GM21737 (cell line): ENCODE data around the gene TUBA8.
"Not testable (repeated sequence)": the region's sequence is repeated elsewhere in the genome, so short reads cannot be mapped to it uniquely, and the experiment has no call there.

ENCODE experiments used
- ATAC-seq: cut with Tn5 transposase; IDR thresholded peaks from one replicate; pipeline ENCODE4 v1.9.1; 2021; ENCODE audit warnings: mild to moderate bottlenecking, moderate library complexity; ENCODE audit not compliant: unreplicated experiment

Gene TUBA8

GRCh38 chr22:18110194-18110953 lies at the start of gene TUBA8:
TSS of gene TUBA8 (plus strand) at chr22:18110809. CDS start at chr22:18110866, 57 bp downstream.
- ATAC-seq, result peak; percentile 56

GRCh38 chr22:18062421-18062820 lies 48.2 kb upstream of the TUBA8 start:
- ATAC-seq, result no peak

GRCh38 chr22:18063306-18063705 lies 47.3 kb upstream of the TUBA8 start:
- ATAC-seq, result no peak

- ATAC-seq, result not testable (repeated sequence)
Measured at GRCh38 chr22:18063715-18064114, 46.9 kb upstream of the TUBA8 start.

GRCh38 chr22:18064636-18065035 lies 46.0 kb upstream of the TUBA8 start:
- ATAC-seq, result no peak

GRCh38 chr22:18065256-18065655 lies 45.4 kb upstream of the TUBA8 start:
- ATAC-seq, result no peak

- no peak for ATAC-seq
Measured at GRCh38 chr22:18066181-18066859, 44.3 kb upstream of the TUBA8 start.

GRCh38 chr22:18067121-18067520 lies 43.5 kb upstream of the TUBA8 start:
- no peak for ATAC-seq

- ATAC-seq, result no peak
Measured at GRCh38 chr22:18067548-18068341, 42.9 kb upstream of the TUBA8 start.

- ATAC-seq, result no peak
Measured at GRCh38 chr22:18068381-18068988, 42.1 kb upstream of the TUBA8 start.

GRCh38 chr22:18069041-18069440 lies 41.6 kb upstream of the TUBA8 start:
- no peak for ATAC-seq

GRCh38 chr22:18070041-18070440 lies 40.6 kb upstream of the TUBA8 start:
- no peak for ATAC-seq

GRCh38 chr22:18070556-18071306 lies 39.9 kb upstream of the TUBA8 start:
- no peak for ATAC-seq

GRCh38 chr22:18071307-18071967 lies 39.2 kb upstream of the TUBA8 start:
- ATAC-seq, result not testable (repeated sequence)

GRCh38 chr22:18071968-18072310 lies 38.7 kb upstream of the TUBA8 start:
- ATAC-seq, result no peak

- no peak for ATAC-seq
Measured at GRCh38 chr22:18073467-18073866, 37.1 kb upstream of the TUBA8 start.

GRCh38 chr22:18073927-18074326 lies 36.7 kb upstream of the TUBA8 start:
- not testable (repeated sequence) for ATAC-seq

- no peak for ATAC-seq
Measured at GRCh38 chr22:18075101-18075719, 35.4 kb upstream of the TUBA8 start.

- no peak for ATAC-seq
Measured at GRCh38 chr22:18075720-18076497, 34.7 kb upstream of the TUBA8 start.
